ENCODE measurements around the gene HIGD1C.
A peak's percentile ranks its signal among the peaks of the same experiment; 100 is the strongest.
"Not testable (repeated sequence)": the region's sequence is repeated elsewhere in the genome, so short reads cannot be mapped to it uniquely, and the experiment has no call there.

Gene HIGD1C

GRCh38 chr12:50984586-50985298 lies 32.4 kb downstream of the HIGD1C start:
- no peak for DNase-seq (ENCODE audit: low spot score)

GRCh38 chr12:50985322-50985721 lies 33.0 kb downstream of the HIGD1C start:
- DNase-seq (ENCODE audit: low spot score): no peak

GRCh38 chr12:50986966-50987737 lies 34.8 kb downstream of the HIGD1C start:
- peak; percentile 66 for DNase-seq (ENCODE audit: low spot score)

GRCh38 chr12:50988051-50988450 lies 35.7 kb downstream of the HIGD1C start:
- no peak for DNase-seq (ENCODE audit: low spot score)

- DNase-seq (ENCODE audit: low spot score): no peak
These were observed 36.5 kb downstream of the HIGD1C start for GRCh38 chr12:50988871-50989270.

- DNase-seq (ENCODE audit: low spot score): no peak
These were observed 37.9 kb downstream of the HIGD1C start for GRCh38 chr12:50990147-50990727.

- DNase-seq (ENCODE audit: low spot score): no peak
These were observed 38.4 kb downstream of the HIGD1C start for GRCh38 chr12:50990791-50991190.

GRCh38 chr12:50991291-50991690 lies 38.9 kb downstream of the HIGD1C start:
- no peak for DNase-seq (ENCODE audit: low spot score)

- no peak for DNase-seq (ENCODE audit: low spot score)
These were observed 40.5 kb downstream of the HIGD1C start for GRCh38 chr12:50992819-50993218.

- no peak for DNase-seq (ENCODE audit: low spot score)
These were observed 46.7 kb downstream of the HIGD1C start for GRCh38 chr12:50999093-50999492.

GRCh38 chr12:51000245-51000644 lies 47.9 kb downstream of the HIGD1C start:
- DNase-seq (ENCODE audit: low spot score): no peak

- DNase-seq (ENCODE audit: low spot score): no peak
These were observed 49.5 kb downstream of the HIGD1C start for GRCh38 chr12:51001799-51002198.

- no peak for DNase-seq (ENCODE audit: low spot score)
These were observed 52.2 kb downstream of the HIGD1C start for GRCh38 chr12:51004504-51004903.

- no peak for DNase-seq (ENCODE audit: low spot score)
These were observed 52.7 kb downstream of the HIGD1C start for GRCh38 chr12:51005030-51005429.

- peak; percentile 61 for DNase-seq (ENCODE audit: low spot score)
These were observed 53.3 kb downstream of the HIGD1C start for GRCh38 chr12:51005671-51006070.

- no peak for DNase-seq (ENCODE audit: low spot score)
These were observed 56.1 kb downstream of the HIGD1C start for GRCh38 chr12:51008329-51009055.

GRCh38 chr12:51009056-51009440 lies 56.7 kb downstream of the HIGD1C start:
- no peak for DNase-seq (ENCODE audit: low spot score)

- DNase-seq (ENCODE audit: low spot score): peak; percentile 63
These were observed 59.6 kb downstream of the HIGD1C start for GRCh38 chr12:51011955-51012354.

GRCh38 chr12:51012570-51013236 lies 60.4 kb downstream of the HIGD1C start:
- DNase-seq (ENCODE audit: low spot score): no peak

GRCh38 chr12:51013441-51013840 lies 61.1 kb downstream of the HIGD1C start:
- no peak for DNase-seq (ENCODE audit: low spot score)

- DNase-seq (ENCODE audit: low spot score): not testable (repeated sequence)
These were observed 62.1 kb downstream of the HIGD1C start for GRCh38 chr12:51014467-51014866.

GRCh38 chr12:51017452-51017851 lies 65.1 kb downstream of the HIGD1C start:
- no peak for DNase-seq (ENCODE audit: low spot score)

Measured in iPS-NIHi11 (cell line).